Liver (tissue), 3 donors: ENCODE data around the gene EFCAB14.

Experiments used
- GABPA ChIP-seq, 2 donors: IDR thresholded peaks in 1 of 2; conservative IDR thresholded peaks in 1 of 2; 2 replicates each; pipeline ENCODE4 v1.6.1; 2016; ENCODE audit warnings: antibody characterized with exemption in 2 of 2, mild to moderate bottlenecking in 1 of 2, moderate library complexity in 1 of 2
- HNF4G ChIP-seq: IDR thresholded peaks from 2 replicates; pipeline ENCODE4 v1.6.1; 2016; ENCODE audit warnings: antibody characterized with exemption
- JUND ChIP-seq, 2 donors: IDR thresholded peaks; 2 replicates each; pipeline ENCODE4 v1.6.1; 2016; ENCODE audit warnings: antibody characterized with exemption in 2 of 2
- TF ChIP-seq, protein P1 (sequence below): fragments of 150-350 bp; IDR thresholded peaks from 2 replicates; pipeline ENCODE4 v1.5.1; 2017; ENCODE audit warnings: improper control_type of control experiment, low read depth, low read length; ENCODE audit not compliant: missing input control
- TF ChIP-seq, protein P2 (sequence below): IDR thresholded peaks from 2 replicates; pipeline ENCODE4 v1.6.1; 2016; ENCODE audit warnings: antibody characterized with exemption, mild to moderate bottlenecking
- TF ChIP-seq, protein P3 (sequence below): IDR thresholded peaks from 2 replicates; pipeline ENCODE4 v1.6.1; 2016; ENCODE audit warnings: antibody characterized with exemption
- TF ChIP-seq, protein P4 (sequence below): IDR thresholded peaks from 2 replicates; pipeline ENCODE4 v1.6.1; 2016; ENCODE audit warnings: antibody characterized with exemption
- donor health status: healthy.
- donor health status: healthy.

DNA sequence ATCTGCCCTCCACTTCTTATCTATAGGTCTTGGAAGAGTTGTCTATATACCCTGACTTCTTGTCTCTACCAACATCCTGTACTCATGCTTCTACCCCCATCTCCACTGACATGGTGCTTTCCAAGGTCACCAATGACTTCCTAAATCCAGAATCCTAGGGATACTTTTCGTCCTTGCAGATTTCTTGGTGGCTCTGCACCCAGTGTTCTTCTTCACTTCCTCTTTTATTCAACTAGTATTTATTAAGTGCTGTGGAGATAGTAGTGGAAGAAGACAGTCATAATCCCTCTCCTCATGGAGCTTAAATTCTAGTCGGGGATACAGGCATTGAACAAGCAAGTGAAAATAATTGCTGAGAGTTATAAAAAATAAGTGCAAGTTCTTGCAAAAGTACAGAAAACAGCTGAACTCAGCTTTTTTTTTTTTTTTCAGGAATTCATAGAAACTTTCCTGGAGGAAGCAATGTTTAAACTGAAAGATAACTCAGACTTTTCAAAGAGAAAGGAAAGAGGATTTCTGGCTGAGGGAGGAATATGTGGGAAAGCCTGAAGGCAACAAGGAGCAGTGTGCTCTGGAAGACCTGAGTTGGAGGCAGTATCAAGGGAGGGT is 41.7 kb upstream of the EFCAB14 start:
- TF ChIP-seq, protein P1, sequence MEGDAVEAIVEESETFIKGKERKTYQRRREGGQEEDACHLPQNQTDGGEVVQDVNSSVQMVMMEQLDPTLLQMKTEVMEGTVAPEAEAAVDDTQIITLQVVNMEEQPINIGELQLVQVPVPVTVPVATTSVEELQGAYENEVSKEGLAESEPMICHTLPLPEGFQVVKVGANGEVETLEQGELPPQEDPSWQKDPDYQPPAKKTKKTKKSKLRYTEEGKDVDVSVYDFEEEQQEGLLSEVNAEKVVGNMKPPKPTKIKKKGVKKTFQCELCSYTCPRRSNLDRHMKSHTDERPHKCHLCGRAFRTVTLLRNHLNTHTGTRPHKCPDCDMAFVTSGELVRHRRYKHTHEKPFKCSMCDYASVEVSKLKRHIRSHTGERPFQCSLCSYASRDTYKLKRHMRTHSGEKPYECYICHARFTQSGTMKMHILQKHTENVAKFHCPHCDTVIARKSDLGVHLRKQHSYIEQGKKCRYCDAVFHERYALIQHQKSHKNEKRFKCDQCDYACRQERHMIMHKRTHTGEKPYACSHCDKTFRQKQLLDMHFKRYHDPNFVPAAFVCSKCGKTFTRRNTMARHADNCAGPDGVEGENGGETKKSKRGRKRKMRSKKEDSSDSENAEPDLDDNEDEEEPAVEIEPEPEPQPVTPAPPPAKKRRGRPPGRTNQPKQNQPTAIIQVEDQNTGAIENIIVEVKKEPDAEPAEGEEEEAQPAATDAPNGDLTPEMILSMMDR: no peak
- TF ChIP-seq, protein P2, sequence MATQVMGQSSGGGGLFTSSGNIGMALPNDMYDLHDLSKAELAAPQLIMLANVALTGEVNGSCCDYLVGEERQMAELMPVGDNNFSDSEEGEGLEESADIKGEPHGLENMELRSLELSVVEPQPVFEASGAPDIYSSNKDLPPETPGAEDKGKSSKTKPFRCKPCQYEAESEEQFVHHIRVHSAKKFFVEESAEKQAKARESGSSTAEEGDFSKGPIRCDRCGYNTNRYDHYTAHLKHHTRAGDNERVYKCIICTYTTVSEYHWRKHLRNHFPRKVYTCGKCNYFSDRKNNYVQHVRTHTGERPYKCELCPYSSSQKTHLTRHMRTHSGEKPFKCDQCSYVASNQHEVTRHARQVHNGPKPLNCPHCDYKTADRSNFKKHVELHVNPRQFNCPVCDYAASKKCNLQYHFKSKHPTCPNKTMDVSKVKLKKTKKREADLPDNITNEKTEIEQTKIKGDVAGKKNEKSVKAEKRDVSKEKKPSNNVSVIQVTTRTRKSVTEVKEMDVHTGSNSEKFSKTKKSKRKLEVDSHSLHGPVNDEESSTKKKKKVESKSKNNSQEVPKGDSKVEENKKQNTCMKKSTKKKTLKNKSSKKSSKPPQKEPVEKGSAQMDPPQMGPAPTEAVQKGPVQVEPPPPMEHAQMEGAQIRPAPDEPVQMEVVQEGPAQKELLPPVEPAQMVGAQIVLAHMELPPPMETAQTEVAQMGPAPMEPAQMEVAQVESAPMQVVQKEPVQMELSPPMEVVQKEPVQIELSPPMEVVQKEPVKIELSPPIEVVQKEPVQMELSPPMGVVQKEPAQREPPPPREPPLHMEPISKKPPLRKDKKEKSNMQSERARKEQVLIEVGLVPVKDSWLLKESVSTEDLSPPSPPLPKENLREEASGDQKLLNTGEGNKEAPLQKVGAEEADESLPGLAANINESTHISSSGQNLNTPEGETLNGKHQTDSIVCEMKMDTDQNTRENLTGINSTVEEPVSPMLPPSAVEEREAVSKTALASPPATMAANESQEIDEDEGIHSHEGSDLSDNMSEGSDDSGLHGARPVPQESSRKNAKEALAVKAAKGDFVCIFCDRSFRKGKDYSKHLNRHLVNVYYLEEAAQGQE: no peak
- no peak for TF ChIP-seq JUND (IDR thresholded peaks at IDR 0.05)
- no peak for TF ChIP-seq HNF4G
- TF ChIP-seq, protein P3, sequence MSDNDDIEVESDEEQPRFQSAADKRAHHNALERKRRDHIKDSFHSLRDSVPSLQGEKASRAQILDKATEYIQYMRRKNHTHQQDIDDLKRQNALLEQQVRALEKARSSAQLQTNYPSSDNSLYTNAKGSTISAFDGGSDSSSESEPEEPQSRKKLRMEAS: no peak
- TF ChIP-seq, protein P4, sequence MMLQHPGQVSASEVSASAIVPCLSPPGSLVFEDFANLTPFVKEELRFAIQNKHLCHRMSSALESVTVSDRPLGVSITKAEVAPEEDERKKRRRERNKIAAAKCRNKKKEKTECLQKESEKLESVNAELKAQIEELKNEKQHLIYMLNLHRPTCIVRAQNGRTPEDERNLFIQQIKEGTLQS: no peak
- TF ChIP-seq GABPA (IDR thresholded peaks at IDR 0.05 in 1 of 2, conservative IDR thresholded peaks at IDR 0.05 in 1 of 2): no peak
